Thyroid gland (tissue), 4 donors: Measurements from ENCODE around the gene SMIM24. TPM values are rescaled to one million over a fixed set of nuclear protein-coding genes. Genes with fewer than 3 reads are reported as not detected.
"Not testable (repeated sequence)": the region's sequence is repeated elsewhere in the genome, so short reads cannot be mapped to it uniquely, and the experiment has no call there.

Experiments used
- DNase-seq, 2 donors: peaks; one replicate each; pipeline ENCODE4 v3.0.0-alpha.2; 2019
- H3K27ac ChIP-seq, 3 donors: fragments of 200-600 bp; sonication (generic); 1 replicate in 2 of 3; 2 replicates in 1 of 3; pipeline ENCODE4 v1.5.1; 2016 to 2019; ENCODE audit warnings: mild to moderate bottlenecking in 1 of 3, moderate library complexity in 1 of 3
- H3K27me3 ChIP-seq: fragments of 200-600 bp; sonication (generic); one replicate; pipeline ENCODE4 v1.5.1; 2019
- H3K36me3 ChIP-seq, 2 donors: fragments of 200-600 bp; sonication (generic); one replicate each; pipeline ENCODE4 v1.5.1; 2016 to 2019
- H3K4me1 ChIP-seq, 2 donors: fragments of 200-600 bp; sonication (generic); one replicate each; pipeline ENCODE4 v1.5.1; 2017 to 2019
- H3K4me3 ChIP-seq, 3 donors: fragments of 200-600 bp; sonication (generic); replicated peaks in 1 of 3; 1 replicate in 2 of 3; 2 replicates in 1 of 3; pipeline ENCODE4 v1.5.1; 2016; ENCODE audit warnings: mild to moderate bottlenecking in 1 of 3
- H3K9me3 ChIP-seq: fragments of 200-600 bp; sonication (generic); one replicate; pipeline ENCODE4 v1.5.1; 2017
- POLR2A ChIP-seq, 2 donors: fragments of 450-650 bp; IDR thresholded peaks; one replicate each; pipeline ENCODE4 v1.6.1; 2017; ENCODE audit warnings: antibody characterized with exemption in 2 of 2, mild to moderate bottlenecking in 2 of 2, moderate library complexity in 1 of 2
- WGBS, 2 donors: methylation state at CpG; one replicate each; pipeline ENCODE4 v1.1.5; 2017; 5-methylcytosine and 5-hydroxymethylcytosine counted together
- intact Hi-C: fragments of 100-400 bp; cut with DNase I; formaldehyde crosslinking; loops from one replicate; pipeline ENCODE4 v1.15.1; 2023
- small RNA-seq: library from RNA; depleted of rRNA; stranded (forward); fragments of <200 nt; gene quantifications from one replicate; pipeline ENCODE3, GENCODE V24; 2016
- total RNA-seq, 4 donors: library from RNA; depleted of rRNA; stranded (reverse); fragments of >200 nt; gene quantifications; one replicate each; pipeline ENCODE4 v1.2.3, GENCODE V29; 2016
- TF ChIP-seq, protein P1 (sequence below), 6 experiments: fragments of 200-600 bp in 3 of 6; fragments of 450-650 bp in 3 of 6; sonication (generic) in 3 of 6; IDR thresholded peaks; one replicate each; pipeline ENCODE4 v1.5.1; 2016 to 2019; ENCODE audit warnings: antibody characterized with exemption in 6 of 6, mild to moderate bottlenecking in 2 of 6, inconsistent platforms in 1 of 6, moderate library complexity in 1 of 6

Gene SMIM24
- total RNA-seq, 4 donors from 2014 or later, result not detected

DNA sequence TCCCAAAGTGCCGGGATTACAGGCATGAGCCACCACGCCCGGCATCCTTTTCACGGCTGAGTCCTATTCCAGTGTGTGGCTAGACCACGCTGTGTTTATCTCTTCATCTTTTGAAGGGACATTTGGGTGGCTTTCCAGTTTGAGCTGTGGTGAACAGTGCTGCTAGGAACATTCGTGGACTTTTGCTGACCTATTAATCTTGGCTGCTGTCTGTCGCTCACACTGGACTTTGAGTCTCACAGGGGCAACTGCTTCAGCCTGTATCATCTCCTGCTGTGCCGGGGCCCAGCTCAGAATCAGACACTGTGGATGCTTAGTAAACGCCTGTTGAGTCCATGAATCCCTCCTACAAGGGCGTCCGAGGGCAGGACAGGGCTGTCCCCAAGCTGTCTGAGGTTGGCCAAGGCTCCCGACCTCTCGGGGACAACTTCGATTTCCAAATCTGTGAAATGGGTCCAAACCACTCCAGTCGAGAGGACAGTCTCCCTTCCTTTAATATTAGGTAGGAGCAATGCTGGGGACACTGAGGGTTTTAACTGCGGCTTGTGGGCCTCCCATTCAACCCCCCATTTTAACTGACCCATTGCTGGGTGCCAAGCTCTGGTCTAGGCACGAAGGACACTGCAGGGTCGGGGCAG, 48.4 kb downstream of the SMIM24 start:
- no peaks in the 10 kb centered on the region for H3K27me3 ChIP-seq
- no peaks in the 10 kb centered on the region for H3K9me3 ChIP-seq
- peaks cover 3 to 43% of the 10 kb centered on the region in 2 donors for H3K4me1 ChIP-seq
- peak overlapping the region in 2 of 3 donors; percentile 12 to 80 for H3K27ac ChIP-seq
- no peak for TF ChIP-seq POLR2A (IDR thresholded peaks at IDR 0.05)
- TF ChIP-seq, protein P1, sequence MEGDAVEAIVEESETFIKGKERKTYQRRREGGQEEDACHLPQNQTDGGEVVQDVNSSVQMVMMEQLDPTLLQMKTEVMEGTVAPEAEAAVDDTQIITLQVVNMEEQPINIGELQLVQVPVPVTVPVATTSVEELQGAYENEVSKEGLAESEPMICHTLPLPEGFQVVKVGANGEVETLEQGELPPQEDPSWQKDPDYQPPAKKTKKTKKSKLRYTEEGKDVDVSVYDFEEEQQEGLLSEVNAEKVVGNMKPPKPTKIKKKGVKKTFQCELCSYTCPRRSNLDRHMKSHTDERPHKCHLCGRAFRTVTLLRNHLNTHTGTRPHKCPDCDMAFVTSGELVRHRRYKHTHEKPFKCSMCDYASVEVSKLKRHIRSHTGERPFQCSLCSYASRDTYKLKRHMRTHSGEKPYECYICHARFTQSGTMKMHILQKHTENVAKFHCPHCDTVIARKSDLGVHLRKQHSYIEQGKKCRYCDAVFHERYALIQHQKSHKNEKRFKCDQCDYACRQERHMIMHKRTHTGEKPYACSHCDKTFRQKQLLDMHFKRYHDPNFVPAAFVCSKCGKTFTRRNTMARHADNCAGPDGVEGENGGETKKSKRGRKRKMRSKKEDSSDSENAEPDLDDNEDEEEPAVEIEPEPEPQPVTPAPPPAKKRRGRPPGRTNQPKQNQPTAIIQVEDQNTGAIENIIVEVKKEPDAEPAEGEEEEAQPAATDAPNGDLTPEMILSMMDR (IDR thresholded peaks at IDR 0.05), result no peak
- no peak overlapping the region for H3K4me3 ChIP-seq
- intact Hi-C loops, result no loop called here
- H3K36me3 ChIP-seq, result peaks cover 8 to 14% of the 10 kb centered on the region in 2 donors
- DNase-seq, result no peak
- WGBS, 2 donors, result 95 to 97% methylated on average over 16 to 18 of the region's 18 CpGs

GRCh38 chr19:3430366-3430680, 50.0 kb downstream of the SMIM24 start:
- H3K9me3 ChIP-seq, DNase-seq, H3K4me3 ChIP-seq, intact Hi-C loops, H3K27me3 ChIP-seq: not testable (repeated sequence)
- H3K36me3 ChIP-seq, result peaks cover 8 to 12% of the 10 kb centered on the region in 2 donors
- H3K27ac ChIP-seq, result peak overlapping the region; percentile 45 to 79 (median 66)
- peaks cover 3 to 39% of the 10 kb centered on the region in 2 donors for H3K4me1 ChIP-seq
- WGBS, 2 donors, result 83 to 85% methylated on average over 5 of the region's 5 CpGs

GRCh38 chr19:3426433-3426832, 53.9 kb downstream of the SMIM24 start:
- peak overlapping the region in 1 of 3 donors; percentile 3 for H3K27ac ChIP-seq
- intact Hi-C loops, result loop anchor here (2.0 to 5.0 kb wide), 3 partner anchors 18 to 94 kb away; no protein-coding TSS in a partner anchor

More at GRCh38 chr19:3426433-3426832, 53.9 kb downstream of the SMIM24 start:
- no peak for DNase-seq
- no peaks in the 10 kb centered on the region for H3K9me3 ChIP-seq
- no peaks in the 10 kb centered on the region for H3K27me3 ChIP-seq
- WGBS, 2 donors, result 94% methylated on average over 9 of the region's 9 CpGs
- TF ChIP-seq, protein P1 (IDR thresholded peaks at IDR 0.05), result no peak
- no peak for TF ChIP-seq POLR2A (IDR thresholded peaks at IDR 0.05)
- H3K4me1 ChIP-seq, result peaks cover 6 to 49% of the 10 kb centered on the region in 2 donors
- H3K36me3 ChIP-seq, result peaks cover 2 to 5% of the 10 kb centered on the region in 2 donors
- H3K4me3 ChIP-seq, result no peak overlapping the region

Small RNA genes within 50 kb of the gene (small RNA-seq; reads per million reads assigned to genes)
- gene RF00212, result not detected

Other genes starting within 250 kb of the SMIM24 start
- 100 to 1,000 TPM in 3 of 4 donors, 10 to 100 TPM in 1; 76.2 to 183 (median 132) TPM for gene NFIC, start 113.9 kb downstream of the SMIM24 start, total RNA-seq
- not detected for gene SMIM44, start 2.9 kb upstream of the SMIM24 start, total RNA-seq
- 10 to 100 TPM in 3 of 4 donors, 1 to 10 TPM in 1; 9.0 to 18.9 (median 13.6) TPM for gene DOHH, start 20.1 kb upstream of the SMIM24 start, total RNA-seq
- gene FZR1, start 25.8 kb upstream of the SMIM24 start, total RNA-seq, result 10 to 100 TPM; 28.6 to 56.0 (median 36.1) TPM
- gene TEKTIP1, start 58.6 kb upstream of the SMIM24 start, total RNA-seq, result 1 to 10 TPM in 3 of 4 donors, not detected in 1; 1.2 to 3.3 (median 1.9) TPM
- 10 to 100 TPM; 36.4 to 90.9 (median 66.7) TPM for gene MFSD12, start 77.1 kb upstream of the SMIM24 start, total RNA-seq
- 100 to 1,000 TPM in 2 of 4 donors, 10 to 100 TPM in 2; 93.3 to 160 (median 105) TPM for gene HMG20B, start 92.4 kb upstream of the SMIM24 start, total RNA-seq
- gene GIPC3, start 105.0 kb upstream of the SMIM24 start, total RNA-seq, result 1 to 10 TPM in 2 of 4 donors, under 1 TPM in 2; 0.78 to 2.2 (median 0.97) TPM
- gene TBXA2R, start 126.3 kb upstream of the SMIM24 start, total RNA-seq, result 1 to 10 TPM in 3 of 4 donors, under 1 TPM in 1; 0.40 to 2.1 (median 1.3) TPM
- gene CACTIN, start 146.3 kb upstream of the SMIM24 start, total RNA-seq, result 10 to 100 TPM; 18.8 to 30.6 (median 24.5) TPM
- gene PIP5K1C, start 219.9 kb upstream of the SMIM24 start, total RNA-seq, result 10 to 100 TPM; 23.2 to 42.4 (median 35.0) TPM
- gene TJP3, start 227.9 kb upstream of the SMIM24 start, total RNA-seq, result 10 to 100 TPM; 29.7 to 43.7 (median 39.8) TPM